HG03460 (cell line): Measurements from ENCODE around the gene CUL3.
"Not testable (repeated sequence)": the region's sequence is repeated elsewhere in the genome, so short reads cannot be mapped to it uniquely, and the experiment has no call there.

ENCODE experiments used
- ATAC-seq: cut with Tn5 transposase; IDR thresholded peaks from one replicate; pipeline ENCODE4 v1.9.1; 2021; ENCODE audit not compliant: unreplicated experiment

The CUL3 gene

GRCh38 chr2:224585211-224586088, at the start of gene CUL3:
Gene CUL3, minus strand, starts transcription at chr2:224585363. Its CDS starts 354 bp downstream, at chr2:224585009.
- peak; percentile 87 for ATAC-seq

- ATAC-seq, result no peak
These were observed 45.7 kb upstream of the CUL3 start for GRCh38 chr2:224630659-224631550.

GRCh38 chr2:224628416-224628815, 43.3 kb upstream of the CUL3 start:
- no peak for ATAC-seq

- no peak for ATAC-seq
These were observed 41.6 kb upstream of the CUL3 start for GRCh38 chr2:224626735-224627134.

- no peak for ATAC-seq
These were observed 28.6 kb upstream of the CUL3 start for GRCh38 chr2:224613543-224614286.

- no peak for ATAC-seq
These were observed 27.4 kb upstream of the CUL3 start for GRCh38 chr2:224612578-224612977.

- no peak for ATAC-seq
These were observed 26.8 kb upstream of the CUL3 start for GRCh38 chr2:224611938-224612337.

GRCh38 chr2:224608104-224608503, 22.9 kb upstream of the CUL3 start:
- no peak for ATAC-seq

GRCh38 chr2:224603746-224604500, 18.8 kb upstream of the CUL3 start:
- ATAC-seq, result not testable (repeated sequence)

- ATAC-seq, result not testable (repeated sequence)
These were observed 17.7 kb upstream of the CUL3 start for GRCh38 chr2:224602778-224603375.

GRCh38 chr2:224601923-224602322, 16.8 kb upstream of the CUL3 start:
- no peak for ATAC-seq

- ATAC-seq, result no peak
These were observed 13.5 kb upstream of the CUL3 start for GRCh38 chr2:224598678-224599077.

- peak; percentile 62 for ATAC-seq
These were observed 11.1 kb upstream of the CUL3 start for GRCh38 chr2:224596289-224596688.

- ATAC-seq, result no peak
These were observed 10.4 kb upstream of the CUL3 start for GRCh38 chr2:224595518-224595917.

GRCh38 chr2:224594840-224595239, 9.7 kb upstream of the CUL3 start:
- ATAC-seq, result no peak

- no peak for ATAC-seq
These were observed 6.1 kb upstream of the CUL3 start for GRCh38 chr2:224591220-224591619.

GRCh38 chr2:224586127-224586695, 1.0 kb upstream of the CUL3 start:
- ATAC-seq, result no peak

- peak; percentile 35 for ATAC-seq
These were observed 365 bp downstream of the CUL3 start for GRCh38 chr2:224584785-224585210.

- ATAC-seq, result peak; percentile 1
These were observed 915 bp downstream of the CUL3 start for GRCh38 chr2:224584111-224584784.
